ENCODE results near the gene UHMK1.
"Not testable (repeated sequence)": the region's sequence is repeated elsewhere in the genome, so short reads cannot be mapped to it uniquely, and the experiment has no call there.

The UHMK1 gene

GRCh38 chr1:162570718-162571117 is 73.1 kb downstream of the UHMK1 start:
- DNase-seq: no peak

GRCh38 chr1:162571121-162571520 is 73.5 kb downstream of the UHMK1 start:
- not testable (repeated sequence) for DNase-seq

GRCh38 chr1:162571696-162572095 is 74.1 kb downstream of the UHMK1 start:
- no peak for DNase-seq

- DNase-seq: no peak
Measured at GRCh38 chr1:162573136-162573535, 75.5 kb downstream of the UHMK1 start.

- DNase-seq: no peak
Measured at GRCh38 chr1:162578071-162578700, 80.6 kb downstream of the UHMK1 start.

- no peak for DNase-seq
Measured at GRCh38 chr1:162578936-162579335, 81.3 kb downstream of the UHMK1 start.

All from CD4-positive, alpha-beta T cell treated with Interleukin-4 for 1 hour (primary cell).